GM20431 (cell line): ENCODE results near the gene CDKN2C.

ENCODE experiments used
- in situ Hi-C: fragments of 300-500 bp; cut with MseI, MboI; formaldehyde crosslinking; loops from one replicate; pipeline ENCODE4 v1.15.0; 2020; ENCODE audit warnings: low sequenced_read_pairs; ENCODE audit not compliant: unreplicated experiment

CDKN2C gene

DNA sequence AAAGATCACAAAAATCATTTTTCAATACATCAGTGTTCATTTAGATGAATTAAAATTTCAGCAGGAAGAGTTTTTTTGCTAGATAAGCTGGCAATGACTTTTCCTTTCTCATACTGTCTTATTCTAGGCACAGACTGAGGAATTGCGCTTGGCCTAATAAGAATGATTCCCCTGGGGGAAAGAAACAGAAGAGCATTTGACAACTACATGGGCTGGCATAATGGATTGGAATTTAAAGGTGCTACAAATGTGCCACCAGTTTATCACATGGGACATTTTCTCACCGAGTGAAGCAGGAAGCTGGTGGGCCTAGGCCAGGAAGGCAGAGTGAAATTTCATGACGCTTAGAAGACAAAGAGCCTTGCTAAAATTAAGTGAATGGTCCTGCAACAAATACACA lies 39.3 kb downstream of the CDKN2C start:
- in situ Hi-C loops, result no loop called here

DNA sequence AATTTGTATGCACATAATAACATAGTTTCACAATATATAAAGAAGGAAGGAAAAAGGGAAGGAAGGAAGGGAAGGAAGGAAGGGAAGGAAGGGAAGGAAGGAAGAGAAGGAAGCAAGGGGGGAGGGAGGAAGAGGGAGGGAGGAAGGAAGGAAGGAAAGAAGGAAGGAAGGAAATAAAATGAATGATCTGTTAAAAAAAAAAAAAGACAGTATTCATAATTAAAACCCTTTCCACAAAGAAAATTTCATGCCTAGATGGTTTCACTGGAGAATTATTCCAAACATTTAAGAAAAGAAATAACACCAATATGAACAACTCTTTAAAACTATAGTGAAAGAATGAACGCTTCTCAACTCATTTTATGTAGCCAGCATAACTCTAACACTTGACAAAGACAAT lies 44.8 kb downstream of the CDKN2C start:
- in situ Hi-C loops, result no loop called here

DNA sequence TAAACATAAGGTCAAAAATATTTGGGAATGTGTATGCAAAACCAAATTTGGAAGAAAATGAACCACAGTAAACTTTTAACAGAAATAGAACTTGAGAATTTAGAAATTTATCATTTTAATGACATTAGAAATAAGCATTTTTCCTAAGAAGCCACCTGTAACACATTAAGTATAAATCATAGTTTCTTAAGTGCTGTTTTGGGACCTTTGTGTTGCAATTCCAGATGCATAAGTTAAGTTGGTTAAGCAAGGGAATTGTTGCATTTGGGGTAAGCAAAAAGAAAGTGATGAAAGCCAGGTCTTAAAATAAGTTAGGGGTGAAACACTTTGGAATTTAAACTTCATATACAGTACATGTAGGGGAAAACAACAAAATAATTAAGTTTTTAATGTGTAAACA lies 49.8 kb downstream of the CDKN2C start:
- in situ Hi-C loops, result no loop called here
